HG02852 (cell line): Measurements from ENCODE around the gene MAFG.

Experiments used
- ATAC-seq: cut with Tn5 transposase; IDR thresholded peaks from one replicate; pipeline ENCODE4 v1.9.1; 2021; ENCODE audit warnings: mild to moderate bottlenecking, moderate library complexity; ENCODE audit not compliant: unreplicated experiment

Gene MAFG

DNA sequence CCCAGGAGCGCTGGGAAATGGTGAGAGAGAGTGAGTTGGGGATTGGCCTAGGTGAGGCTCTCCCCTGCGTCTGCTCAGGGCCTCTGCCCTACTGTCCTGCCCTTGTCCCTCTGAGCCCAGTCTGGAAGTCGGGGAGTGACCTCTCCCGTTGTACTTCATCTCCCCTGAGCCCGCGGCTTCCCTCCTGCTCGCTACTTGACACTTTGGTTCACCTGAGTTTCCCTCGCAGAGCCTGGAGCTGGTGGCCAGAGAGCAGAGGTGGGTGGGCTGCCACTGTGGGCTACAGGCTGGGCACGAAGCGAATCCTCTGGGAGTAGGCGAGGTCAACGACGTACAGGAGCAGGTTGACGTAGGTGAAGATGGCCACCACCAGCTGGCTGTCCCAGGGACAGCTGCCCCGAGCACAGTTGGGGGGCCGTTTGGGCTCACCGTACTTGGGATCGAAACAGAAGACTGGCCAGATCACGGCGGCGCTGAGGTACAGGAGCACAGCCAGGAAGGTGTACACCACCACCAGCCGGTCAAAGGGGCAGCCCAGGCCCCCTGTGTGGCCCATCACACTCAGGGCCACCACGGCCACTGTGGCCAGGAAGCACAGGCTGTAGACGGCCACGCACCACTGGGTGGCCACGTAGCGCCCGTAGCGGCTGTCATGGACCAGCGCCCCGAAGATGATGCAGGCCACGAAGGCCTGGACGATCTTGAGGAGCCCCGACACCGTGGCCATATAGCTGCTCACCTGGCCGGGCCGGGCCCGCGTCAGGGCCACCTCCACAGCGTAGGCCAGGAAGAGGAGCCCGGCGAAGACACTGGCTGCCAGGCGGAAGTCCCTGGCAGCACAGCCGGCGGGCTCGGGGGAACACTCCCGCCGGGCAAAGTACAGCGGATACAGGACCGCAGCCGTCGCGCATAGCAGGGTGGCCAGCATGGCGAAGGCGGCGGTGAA lies 13.3 kb upstream of the MAFG start:
- no peak for ATAC-seq

DNA sequence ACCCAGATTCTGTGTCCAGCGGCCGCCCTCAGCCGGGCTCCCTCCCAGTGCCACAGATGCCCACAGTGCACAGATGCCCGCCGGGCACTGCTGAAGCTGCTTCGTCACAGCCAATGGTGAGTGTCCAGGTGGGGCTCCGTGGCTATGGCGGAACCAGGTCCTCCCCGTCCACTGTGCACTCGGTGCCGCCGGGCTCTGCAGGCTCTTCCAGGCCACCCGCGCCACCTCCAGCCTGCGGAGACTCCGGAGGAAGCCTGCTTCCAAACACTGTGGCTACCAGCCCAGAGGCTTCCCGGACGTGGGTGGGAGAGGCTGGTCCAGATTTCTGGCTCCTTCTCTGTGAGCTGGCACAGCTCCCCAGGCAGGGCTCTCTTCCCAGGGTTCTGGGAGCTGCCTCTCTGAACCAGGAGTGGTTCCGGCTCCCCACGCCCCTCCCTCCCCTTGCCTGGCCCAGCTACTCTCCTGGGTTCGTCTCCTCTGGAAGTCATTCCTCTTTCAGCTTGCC lies 12.4 kb upstream of the MAFG start:
- no peak for ATAC-seq

DNA sequence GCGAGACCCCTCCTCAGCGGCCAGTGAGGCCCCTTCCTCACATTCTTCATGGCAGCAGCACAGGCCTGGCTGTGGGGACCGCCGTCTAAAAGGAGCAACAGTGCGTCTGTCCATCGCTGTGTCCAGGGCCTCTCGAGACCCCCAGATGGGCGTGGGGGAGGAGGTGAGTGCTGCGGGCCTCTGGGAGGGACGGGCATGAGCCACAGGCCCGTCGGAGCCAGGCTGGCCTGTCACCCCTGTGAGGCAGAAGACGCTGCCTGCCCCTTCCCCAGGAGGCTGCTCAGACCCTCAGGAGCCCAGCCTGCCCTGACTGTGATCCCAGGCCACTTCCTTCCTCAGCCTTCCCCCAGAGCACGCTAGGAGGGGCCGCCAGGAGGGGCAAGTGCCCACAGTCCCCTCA lies 11.7 kb upstream of the MAFG start:
- ATAC-seq = no peak

DNA sequence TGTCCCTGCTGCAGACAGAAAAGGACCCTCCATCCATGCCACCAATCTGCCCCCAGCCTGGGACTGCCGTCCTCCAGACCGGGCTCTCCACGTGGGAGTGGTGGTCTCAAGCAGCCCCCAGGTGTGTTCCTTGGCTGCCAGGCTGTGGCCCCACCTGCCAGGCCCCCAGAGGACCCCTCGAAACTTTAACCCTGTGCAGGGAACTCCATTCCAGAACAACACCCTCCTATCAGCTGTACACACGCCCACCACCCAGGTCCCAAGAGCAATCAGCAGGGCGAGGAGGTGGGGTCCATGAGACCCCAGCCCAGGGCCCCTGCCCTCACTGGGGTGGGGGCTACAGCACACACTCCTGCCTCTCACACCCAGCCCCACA lies 8.2 kb upstream of the MAFG start:
- ATAC-seq = no peak

DNA sequence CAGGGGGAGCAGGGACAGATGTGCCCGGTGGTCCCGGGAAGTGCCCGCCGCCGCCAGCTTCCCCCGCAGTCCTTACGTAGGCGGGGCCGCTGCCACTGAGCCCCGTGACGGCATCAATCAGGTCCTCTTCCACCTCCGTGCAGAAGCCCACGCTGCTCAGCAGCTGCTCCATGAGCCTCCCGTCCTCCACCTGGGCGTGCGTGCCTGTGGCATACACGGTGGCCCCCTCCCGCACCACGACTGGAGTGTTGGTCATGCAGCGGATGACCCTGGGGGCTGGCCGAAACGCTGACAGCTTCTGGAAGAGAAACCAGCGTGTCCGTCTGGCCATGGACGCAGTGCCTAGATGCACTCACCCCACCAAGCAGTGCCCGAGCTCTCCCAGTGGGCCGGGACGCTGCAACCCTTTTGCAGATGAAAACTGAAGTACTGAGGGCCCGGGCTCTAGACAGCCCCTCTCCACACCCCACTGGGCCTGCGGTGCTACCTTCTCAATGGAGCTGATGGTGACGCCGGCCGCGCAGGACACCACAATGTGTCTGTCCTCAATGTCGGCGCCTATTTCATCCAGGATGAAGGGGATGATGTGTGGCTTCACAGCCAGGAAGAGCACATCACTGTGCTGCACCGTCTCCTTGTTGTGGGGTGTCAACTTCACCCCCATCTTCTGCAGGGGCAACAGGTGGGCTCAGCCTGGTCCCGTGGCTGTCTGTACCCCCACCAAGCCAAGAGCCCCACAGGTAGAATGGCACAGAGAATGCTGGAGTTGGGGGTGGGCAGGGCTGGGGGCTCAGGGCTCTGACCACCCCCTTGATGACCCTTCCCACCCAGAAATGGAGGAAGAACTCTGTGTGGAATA lies 7.5 kb upstream of the MAFG start:
- no peak for ATAC-seq

DNA sequence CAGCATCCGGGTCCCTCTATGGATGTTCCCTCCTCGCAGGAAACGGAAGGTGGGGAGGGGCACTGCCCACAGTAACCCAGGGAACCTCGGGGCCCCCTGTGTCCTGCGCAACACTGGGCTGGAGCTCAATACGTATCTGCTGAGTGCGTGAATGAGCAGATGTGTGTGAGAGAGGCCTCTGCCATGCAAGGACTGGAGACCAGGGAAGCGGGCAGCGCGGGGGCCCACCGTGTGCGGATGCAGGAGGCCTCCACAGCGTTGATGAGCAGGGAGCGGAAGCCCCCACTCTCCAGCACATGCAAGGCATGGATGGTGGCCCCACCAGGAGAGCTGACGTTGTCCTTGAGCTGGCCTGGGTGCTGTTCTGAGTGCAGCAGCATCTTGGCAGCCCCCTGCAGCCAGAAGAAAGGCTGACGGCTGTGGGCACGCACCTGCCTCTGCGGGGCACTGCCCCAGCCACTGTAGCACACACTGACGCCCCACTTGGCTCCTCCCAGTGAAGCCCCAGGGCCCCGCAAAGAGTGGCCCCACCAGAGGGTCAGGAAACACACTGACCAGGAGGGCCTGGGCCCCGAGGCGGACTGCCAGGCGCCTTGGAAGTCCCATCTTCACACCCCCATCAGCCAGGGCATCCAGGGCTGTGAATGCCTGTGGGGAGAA lies 6.7 kb upstream of the MAFG start:
- no peak for ATAC-seq

DNA sequence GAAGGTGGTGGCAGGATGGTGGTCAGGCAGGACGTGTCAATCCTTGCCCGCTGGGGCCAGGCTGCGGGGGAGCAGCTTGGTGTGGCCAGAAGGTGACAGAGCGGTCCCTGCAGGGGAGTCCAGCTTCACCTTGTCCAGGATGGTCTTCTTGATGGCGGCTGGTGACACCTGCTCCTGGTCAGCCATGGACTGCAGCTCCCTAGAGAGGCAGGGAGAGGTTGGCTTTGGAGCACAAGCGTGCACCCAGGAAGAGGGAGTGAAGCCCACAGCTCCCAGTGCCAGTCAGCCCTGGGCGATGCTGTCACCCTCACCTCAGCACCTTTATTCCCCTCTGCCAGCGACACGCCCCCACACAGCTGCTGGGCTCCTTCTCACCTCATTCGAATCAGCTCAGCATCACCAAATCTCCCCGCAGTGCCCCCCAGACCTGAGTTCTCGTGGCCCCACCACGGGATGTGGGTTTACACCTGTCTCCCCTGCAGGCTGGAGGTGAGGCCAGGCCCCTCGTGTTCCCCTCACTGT lies 5.7 kb upstream of the MAFG start:
- ATAC-seq = no peak

DNA sequence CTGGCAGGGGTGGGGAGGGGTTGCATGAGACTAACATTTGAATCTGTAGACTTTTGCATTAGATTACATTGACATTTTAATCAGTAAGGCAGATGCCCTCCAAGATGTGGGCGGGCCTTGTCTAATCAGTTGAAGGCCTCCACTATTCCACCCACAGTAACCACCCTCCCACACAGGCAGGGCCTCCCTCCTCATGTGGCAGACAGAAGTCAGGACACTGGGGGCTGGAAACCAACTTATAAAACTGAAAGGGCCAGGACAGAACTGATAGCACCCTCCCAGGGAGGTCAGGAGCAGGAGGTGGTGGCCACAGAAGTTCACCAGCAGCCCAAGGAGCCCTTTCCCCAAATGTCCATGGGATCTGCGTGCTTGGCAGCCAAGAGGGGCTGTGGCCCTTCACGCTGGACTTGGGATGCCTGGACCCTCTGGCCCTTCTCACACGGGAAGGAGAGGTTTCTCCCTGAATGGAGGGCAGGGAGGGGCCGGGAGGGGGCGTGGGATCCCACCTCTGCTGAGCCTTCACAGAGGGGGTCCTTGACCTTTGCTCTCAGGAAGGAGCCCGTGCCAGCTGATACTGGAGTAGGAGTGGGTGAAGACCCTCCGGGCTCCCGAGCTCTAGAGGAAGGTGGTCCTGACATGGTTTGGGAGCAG lies 4.9 kb upstream of the MAFG start:
- no peak for ATAC-seq

DNA sequence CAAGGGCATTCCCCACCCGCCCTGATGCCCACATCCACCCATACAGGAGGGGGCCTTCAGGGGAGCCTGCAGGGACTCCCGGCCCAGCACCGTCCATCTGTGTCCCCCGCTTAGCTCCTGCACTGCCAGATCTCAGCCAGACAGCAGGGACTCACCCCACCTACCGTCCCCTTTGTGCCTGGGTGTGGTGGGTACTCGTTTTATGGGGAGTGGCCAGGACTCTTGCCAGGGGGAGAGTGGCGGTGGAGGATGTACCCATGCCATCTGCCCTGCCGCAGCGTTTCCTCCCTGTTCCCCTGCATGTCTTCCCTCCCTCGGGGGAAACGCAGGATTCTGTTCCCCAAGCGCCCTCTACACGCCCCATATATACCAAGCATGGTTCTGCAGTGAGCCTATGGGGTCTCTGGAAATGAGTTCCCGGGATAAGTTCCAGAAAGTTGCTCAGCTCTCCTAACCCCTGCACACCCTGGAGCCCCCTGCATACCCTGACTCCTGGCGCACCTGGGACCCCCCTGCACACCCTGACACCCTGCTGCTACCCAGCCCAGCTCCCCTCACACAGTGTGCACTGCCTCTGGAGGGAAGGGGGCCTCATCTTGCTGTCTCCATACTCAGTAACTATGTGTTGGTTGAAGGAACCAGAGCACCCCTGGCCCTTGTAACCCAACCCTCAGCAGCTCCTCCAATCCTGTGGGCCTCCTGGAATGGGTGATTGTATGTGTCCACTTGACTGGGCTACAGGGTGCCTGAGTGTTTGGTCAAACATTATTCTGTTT lies 4.2 kb upstream of the MAFG start:
- ATAC-seq = no peak

DNA sequence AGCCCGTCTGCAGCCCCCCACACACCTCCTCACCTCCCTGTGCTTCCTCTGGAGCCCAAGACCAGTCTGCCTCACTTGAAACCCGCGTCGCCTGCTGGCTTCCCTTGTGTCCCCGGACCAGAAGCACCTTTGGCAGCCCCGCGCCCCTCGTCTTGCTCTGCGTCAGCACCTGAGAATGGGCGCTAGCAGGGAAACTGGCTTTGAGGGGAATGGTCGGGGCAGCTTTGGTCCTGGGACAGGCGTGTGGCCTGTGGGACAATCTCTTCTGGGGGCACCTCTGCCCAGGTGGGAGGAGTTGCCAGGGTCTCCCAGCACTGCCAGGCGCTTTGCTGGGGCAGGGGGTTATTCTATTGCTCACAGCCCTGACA lies 3.6 kb upstream of the MAFG start:
- ATAC-seq = no peak

DNA sequence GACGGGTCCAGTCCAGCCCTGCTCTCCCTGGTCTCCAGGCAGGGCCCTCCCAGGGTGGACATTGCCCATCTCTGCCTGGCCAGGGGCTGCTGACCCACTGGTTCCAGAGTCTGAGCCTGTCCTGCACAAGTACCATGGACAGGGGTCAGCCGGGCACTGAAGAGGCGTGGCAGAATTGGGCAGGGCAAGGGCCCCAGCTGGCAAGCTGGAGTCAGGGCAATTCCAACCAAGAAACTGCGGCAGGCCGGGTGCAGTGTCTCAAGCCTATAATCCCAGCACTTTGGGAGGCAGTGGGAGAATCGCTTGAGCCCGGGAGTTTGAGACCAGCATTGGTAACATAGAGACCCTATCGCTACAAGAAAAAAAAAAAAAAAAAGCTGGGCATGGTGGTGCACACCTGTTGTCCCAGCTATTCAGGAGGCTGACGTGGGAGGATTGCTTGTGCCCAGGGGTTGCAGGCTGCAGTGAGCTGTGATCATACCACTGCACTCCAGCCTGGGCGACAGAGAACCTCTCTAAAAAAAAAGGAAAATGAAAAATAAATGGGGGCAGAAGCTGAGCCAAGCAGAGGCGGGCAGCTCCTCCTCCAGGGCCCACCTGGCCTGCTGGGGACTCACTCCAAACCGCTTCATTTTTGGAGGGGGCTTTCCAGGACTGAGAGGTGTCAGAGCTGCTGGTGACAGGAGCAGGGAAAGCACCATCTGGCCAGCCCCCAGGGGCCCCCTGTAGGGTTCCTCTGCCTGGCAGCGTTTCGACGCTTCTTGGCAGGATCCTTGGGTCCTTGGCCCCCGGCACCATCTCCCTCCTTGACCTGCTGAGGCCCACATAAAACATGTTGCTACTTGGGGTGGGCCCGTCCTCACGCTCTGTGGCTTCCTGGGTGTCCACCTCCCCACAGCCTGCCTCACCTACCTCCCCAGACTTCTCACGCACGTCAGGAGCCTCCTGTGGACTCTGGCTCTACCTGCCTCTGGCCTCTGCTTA lies 2.9 kb upstream of the MAFG start:
- ATAC-seq = no peak

DNA sequence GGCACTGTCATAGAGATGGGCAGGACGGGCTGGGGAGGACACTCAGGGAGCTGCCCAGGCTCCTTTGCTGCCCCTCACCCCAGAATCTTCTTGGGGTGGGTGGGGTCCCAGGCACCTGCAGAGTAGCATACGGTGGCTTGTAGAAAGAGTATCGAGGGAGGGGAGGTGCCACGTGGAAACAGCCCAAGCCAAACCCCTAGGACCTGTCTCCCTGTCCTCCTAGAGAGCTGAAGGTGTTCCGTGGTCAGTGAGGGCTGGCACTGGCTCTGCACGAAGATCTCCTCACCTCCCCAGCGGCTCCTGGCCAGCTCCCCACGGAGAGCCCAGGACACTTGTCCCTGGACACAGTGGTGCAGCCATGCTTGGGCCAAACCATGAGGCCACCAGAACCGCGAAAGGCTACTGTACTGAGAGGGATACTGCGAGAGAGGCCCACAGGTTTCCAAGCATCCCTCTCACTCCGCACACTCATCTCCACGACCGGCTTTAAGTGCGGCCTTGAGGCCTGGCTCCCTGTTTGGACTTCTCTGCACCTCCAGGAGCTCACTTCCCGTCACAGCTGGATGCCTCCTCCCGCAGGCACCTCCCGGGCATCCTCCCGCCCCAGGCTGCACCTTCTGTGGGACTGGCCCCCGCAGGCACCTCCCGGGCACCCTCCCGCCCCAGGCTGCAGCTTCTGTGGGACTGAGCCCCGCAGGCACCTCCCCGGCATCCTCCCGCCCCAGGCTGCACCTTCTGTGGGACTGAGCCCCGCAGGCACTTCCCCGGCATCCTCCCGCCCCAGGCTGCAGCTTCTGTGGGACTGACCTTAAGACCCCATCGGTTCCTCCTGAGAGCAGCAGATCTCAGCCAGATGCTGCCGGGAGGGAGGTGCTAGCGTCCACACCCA lies 2.0 kb upstream of the MAFG start:
- ATAC-seq = no peak

DNA sequence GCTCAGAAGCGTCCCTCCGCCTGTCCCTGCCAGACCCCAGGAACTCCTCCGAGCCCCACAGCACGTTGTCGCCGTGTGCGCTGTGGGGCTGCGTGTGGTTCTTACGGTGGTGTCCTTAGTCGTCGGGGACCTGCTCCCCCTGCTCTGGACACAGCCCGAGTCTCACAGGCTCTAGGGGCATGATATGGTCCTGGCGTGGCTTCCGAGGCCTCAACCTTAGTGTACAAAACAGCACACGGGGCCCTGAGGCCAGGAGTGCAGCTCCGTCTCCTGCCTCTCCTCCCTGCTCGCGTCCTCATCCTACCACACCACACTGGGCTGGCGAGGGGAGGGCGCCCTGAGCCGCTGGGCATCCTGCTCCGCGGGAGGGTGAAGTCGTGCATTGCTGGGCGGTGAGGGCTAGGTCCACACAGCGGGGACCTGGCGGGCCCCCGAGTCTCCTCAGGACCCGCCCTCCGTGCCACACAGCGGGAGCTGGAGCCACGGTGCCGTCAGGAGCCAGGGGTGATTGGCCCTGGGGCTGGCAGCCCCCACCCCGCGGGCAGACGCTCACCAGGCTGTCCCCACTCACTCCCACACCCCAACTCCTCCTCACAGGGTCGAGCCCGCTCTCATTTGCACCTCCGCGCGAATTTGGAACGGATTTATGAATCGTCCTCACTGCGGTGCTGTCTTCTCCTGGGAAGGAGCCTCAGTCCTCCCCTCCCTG lies 1.2 kb upstream of the MAFG start:
- no peak for ATAC-seq

DNA sequence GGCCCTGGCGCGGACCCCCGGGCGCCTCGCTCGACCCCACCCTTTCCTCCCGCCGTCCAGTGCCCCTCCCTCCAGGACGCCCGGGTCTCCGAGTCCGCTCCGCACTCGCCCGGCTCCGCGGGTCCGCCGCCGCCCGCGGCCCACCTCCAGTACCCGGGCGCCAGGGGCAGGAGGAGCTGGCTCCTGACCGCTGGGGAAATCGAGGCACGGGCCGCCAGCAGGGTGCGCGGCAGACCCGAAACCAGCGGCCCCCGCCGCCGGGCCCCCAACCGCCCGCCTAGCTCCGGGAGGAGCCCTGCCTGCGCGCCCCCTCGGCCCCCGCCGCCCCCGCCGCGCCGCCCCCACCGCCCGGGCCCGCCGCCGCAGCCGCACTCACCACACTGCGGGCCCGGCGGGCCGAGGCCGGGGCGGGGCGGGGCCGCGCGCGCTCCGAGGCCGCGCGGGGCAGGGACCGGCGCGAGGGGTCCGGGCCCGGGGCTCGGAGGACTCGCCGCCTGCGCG lies 333 bp downstream of the MAFG start:
- peak; percentile 16 for ATAC-seq

DNA sequence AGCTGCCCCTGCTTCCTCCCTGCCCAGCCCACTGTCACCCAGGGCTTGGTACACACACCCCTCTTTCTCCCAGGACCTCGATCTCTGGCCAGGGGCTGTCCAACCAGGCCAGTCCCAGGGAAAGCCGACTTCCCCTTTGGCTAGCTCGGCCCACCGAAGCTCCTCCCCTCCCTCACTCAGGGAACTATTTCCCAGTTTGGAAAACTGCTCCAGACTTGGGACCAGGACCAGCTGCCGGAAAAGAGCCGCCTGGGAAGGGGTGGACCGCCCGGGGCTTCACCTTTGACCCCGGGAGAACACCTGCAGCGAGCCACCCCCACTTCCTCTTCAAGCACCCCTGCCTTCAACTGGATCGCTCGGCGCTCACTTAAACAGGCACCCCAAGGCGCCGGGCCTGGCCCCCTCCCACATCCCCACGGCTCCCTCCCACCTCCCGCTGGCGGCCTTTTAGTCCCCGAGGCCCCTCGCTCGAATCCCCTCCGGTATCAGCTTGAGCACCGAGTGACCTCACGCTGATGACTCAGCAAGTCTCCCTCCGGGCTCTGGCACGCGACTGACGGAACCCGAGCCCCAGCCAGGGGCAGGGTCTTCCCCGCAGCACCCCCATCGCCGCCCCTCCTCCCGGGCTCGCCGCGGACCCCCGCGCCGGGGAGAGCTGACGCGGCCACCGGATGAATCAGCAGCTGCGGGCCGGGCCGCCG lies 934 bp downstream of the MAFG start:
- ATAC-seq = peak; percentile 18

DNA sequence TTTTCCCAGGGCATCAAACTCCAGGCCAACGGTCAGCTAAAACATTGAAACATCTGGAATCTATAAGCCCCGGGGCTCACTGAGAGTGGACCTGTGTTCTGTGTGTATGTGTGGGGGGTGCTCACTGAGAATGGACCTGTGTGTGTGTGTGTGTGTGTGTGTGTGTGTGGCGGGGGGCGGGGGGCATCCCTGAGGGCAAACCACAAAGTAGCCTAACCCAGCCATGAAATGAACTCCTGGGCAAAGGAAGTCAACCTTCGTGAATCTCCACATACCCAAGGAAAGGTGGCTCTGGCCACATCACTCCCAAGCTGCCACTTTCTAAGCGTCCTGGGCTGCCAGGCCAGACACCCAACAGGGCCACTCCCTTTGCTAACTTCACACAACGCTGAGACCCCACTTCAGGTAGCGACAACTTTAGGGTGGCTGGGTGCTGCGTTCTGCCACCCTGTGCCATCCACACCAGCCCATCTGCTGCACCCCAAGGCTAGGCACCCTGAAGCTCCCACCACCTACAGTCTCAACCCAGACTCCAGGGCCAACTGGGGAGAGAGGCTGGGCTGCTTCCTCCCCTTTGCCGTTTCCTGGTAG lies 1.6 kb downstream of the MAFG start:
- no peak for ATAC-seq
